Measurements from ENCODE around the gene BLOC1S5.

GRCh38 chr6:8086755-8087306 lies 22.6 kb upstream of the BLOC1S5 start:
- TF ChIP-seq EZH2 (IDR thresholded peaks at IDR 0.05; ENCODE audit: insufficient read depth, poor library complexity, severe bottlenecking) (no peak), EZH2phosphoT487 (IDR thresholded peaks at IDR 0.05; ENCODE audit: insufficient read depth, low read depth) (no peak)
